Measurements from ENCODE around the gene PRR15L.

DNA sequence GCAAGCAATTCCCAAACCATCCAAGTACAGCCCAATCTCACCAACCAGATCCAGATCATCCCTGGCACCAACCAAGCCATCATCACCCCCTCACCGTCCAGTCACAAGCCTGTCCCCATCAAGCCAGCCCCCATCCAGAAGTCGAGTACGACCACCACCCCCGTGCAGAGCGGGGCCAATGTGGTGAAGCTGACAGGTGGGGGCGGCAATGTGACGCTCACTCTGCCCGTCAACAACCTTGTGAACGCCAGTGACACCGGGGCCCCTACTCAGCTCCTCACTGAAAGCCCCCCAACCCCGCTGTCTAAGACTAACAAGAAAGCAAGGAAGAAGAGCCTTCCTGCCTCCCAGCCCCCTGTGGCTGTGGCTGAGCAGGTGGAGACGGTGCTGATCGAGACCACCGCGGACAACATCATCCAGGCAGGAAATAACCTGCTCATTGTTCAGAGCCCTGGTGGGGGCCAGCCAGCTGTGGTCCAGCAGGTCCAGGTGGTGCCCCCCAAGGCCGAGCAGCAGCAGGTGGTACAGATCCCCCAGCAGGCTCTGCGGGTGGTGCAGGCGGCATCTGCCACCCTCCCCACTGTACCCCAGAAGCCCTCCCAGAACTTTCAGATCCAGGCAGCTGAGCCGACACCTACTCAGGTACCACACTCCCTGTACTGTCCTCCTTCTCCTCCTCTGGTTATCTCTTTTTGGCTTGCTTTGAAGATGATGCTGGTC lies 41.0 kb downstream of the PRR15L start:
- TF ChIP-seq, protein P1, sequence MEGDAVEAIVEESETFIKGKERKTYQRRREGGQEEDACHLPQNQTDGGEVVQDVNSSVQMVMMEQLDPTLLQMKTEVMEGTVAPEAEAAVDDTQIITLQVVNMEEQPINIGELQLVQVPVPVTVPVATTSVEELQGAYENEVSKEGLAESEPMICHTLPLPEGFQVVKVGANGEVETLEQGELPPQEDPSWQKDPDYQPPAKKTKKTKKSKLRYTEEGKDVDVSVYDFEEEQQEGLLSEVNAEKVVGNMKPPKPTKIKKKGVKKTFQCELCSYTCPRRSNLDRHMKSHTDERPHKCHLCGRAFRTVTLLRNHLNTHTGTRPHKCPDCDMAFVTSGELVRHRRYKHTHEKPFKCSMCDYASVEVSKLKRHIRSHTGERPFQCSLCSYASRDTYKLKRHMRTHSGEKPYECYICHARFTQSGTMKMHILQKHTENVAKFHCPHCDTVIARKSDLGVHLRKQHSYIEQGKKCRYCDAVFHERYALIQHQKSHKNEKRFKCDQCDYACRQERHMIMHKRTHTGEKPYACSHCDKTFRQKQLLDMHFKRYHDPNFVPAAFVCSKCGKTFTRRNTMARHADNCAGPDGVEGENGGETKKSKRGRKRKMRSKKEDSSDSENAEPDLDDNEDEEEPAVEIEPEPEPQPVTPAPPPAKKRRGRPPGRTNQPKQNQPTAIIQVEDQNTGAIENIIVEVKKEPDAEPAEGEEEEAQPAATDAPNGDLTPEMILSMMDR (IDR thresholded peaks at IDR 0.05): no peak
- no peak for TF ChIP-seq POLR2A (IDR thresholded peaks at IDR 0.05)

Data from thyroid gland (tissue), 4 donors.